Brain pericyte (primary cell): Measurements from ENCODE around the gene ADAM11.

Experiments
- DNase-seq: peaks from one replicate; pipeline ENCODE4 v3.0.0-alpha.2; 2012; ENCODE audit warnings: low read depth, low spot score

ADAM11 gene

DNA sequence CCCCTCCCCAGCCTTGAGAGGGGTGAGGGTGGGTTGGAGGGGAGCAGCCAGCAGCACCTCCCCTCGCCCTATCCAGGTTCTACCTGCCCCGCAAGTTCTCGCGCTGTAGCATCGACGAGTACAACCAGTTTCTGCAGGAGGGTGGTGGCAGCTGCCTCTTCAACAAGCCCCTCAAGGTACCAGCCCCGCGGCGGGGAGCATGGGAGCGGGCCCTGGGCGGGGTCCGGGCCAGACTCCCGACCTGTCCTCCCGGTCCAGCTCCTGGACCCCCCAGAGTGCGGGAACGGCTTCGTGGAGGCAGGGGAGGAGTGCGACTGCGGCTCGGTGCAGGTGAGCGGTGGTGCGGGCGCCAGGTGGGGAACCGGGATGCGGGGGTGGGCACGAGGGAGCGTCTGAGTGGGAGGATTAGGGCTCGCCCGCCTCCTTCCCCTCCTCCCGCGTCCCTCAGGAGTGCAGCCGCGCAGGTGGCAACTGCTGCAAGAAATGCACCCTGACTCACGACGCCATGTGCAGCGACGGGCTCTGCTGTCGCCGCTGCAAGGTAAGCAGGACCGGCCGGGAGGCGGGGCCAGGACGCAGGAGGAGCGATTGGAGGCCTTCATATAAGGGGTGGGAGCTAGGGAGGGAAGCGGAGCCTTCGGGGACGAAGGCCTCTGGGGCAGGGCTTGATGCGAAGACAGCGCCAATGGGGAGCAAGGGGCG is 16.5 kb downstream of the ADAM11 start:
- DNase-seq: peak; percentile 92

DNA sequence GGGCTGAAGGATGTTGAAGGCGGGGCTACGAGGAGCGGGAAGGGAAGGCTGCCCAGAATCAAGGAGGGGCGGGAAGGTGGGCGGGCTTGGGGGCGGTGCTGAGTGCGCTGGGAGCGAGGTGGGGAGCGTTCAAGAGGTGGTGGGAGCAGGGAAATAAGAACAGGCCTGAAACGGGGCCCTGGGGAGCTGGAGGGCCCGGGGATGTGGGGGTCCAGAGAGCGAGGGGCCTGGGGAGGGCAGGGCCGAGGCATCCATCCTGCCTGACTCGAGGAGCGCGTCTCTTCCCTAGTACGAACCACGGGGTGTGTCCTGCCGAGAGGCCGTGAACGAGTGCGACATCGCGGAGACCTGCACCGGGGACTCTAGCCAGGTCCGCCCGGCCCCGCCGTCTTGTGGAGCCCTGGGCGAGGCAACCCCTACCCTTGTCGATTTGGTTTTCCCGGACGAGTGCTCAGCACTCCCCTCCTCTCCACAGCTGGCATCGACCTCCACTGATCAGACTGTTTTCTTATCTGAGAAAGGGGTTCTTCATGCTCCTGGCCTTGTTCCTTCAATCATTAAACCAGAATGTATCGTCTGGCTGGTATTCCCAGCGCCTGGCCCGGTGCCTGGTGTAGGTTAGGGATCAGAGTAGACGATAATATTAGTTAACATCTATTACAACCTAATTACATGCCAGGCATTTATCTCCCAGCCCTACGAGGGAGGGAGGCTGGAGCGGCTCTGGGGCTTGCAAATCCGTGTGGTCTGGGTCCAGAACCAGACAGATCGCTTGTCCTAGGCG is 17.2 kb downstream of the ADAM11 start:
- no peak for DNase-seq

DNA sequence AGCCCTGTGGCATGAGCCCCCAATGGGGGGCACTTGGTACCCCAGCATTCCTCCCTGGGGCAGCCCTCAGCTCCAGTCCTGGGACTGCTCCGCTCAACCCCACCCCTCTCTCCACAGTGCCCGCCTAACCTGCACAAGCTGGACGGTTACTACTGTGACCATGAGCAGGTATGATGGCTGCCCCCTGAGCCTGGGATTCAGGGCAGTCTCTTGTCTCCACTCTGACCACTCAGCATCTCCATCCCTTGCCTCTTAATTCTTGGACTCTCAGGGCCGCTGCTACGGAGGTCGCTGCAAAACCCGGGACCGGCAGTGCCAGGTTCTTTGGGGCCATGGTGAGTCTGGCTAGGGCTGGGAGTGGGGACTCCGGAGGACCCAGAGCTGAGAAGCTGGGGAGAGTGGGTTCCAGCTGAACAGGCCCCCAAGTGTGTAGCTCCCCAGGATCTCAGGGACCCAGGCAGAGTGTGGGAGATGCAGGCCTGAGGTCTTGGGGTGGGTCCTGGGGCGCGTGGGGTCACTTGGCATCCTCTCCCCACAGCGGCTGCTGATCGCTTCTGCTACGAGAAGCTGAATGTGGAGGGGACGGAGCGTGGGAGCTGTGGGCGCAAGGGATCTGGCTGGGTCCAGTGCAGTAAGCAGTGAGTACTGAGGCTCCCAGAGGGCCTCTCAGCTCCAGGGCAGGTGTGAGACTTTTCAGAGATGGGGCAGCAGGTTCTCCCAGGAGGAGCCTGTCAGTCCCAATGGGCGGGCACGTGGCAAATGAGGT is 18.0 kb downstream of the ADAM11 start:
- no peak for DNase-seq

DNA sequence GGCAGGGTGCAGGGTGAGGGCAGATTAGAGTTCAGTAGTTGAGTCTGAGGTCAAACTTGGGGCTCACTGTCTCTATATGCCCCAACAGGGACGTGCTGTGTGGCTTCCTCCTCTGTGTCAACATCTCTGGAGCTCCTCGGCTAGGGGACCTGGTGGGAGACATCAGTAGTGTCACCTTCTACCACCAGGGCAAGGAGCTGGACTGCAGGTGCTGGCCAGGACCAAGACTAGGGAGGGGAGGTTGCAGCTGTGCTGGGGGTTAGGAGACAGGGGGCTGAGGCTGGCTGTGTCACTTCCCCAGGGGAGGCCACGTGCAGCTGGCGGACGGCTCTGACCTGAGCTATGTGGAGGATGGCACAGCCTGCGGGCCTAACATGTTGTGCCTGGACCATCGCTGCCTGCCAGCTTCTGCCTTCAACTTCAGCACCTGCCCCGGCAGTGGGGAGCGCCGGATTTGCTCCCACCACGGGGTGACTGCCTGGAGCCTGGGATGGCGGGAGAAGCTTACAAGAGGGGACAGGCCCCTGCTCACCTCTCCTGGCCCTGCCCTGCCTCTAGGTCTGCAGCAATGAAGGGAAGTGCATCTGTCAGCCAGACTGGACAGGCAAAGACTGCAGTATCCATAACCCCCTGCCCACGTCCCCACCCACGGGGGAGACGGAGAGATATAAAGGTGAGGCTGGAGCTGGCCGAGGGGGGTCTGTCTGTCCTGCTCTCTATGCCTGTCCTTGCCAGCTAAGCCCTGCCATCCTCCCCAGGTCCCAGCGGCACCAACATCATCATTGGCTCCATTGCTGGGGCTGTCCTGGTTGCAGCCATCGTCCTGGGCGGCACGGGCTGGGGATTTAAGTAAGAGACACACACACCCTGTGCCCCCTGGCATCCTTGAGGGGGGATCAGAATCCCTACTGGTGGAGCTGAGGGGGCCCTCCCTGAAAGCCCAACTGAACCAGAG is 18.9 kb downstream of the ADAM11 start:
- DNase-seq: no peak

DNA sequence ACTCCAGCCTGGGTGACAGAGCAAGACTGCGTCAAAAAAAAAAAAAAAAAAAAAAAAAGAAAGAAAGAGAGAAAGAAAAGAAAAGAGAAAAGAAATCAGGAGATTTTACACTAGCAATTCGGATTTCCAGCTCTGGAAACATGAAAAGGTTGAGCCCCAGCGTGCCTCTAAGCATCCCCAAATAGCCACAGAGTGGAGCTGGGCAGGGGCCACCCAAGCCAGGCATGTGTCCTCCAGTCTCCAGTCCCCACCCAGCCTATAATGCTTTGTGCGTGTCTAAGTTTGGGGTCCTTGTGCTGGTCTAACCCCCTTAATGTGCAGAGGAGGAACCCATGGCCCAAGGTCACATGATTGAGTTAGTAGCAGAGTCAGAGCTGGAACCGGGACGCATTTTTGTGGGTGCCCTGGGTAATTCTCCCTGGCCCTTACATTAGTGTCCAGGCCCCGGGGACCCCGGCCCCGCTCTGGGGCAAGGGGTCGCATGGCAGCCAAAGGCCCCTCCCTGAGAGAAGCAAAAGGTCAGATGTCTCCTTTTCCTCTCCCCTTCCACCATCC is 19.9 kb downstream of the ADAM11 start:
- DNase-seq: no peak

DNA sequence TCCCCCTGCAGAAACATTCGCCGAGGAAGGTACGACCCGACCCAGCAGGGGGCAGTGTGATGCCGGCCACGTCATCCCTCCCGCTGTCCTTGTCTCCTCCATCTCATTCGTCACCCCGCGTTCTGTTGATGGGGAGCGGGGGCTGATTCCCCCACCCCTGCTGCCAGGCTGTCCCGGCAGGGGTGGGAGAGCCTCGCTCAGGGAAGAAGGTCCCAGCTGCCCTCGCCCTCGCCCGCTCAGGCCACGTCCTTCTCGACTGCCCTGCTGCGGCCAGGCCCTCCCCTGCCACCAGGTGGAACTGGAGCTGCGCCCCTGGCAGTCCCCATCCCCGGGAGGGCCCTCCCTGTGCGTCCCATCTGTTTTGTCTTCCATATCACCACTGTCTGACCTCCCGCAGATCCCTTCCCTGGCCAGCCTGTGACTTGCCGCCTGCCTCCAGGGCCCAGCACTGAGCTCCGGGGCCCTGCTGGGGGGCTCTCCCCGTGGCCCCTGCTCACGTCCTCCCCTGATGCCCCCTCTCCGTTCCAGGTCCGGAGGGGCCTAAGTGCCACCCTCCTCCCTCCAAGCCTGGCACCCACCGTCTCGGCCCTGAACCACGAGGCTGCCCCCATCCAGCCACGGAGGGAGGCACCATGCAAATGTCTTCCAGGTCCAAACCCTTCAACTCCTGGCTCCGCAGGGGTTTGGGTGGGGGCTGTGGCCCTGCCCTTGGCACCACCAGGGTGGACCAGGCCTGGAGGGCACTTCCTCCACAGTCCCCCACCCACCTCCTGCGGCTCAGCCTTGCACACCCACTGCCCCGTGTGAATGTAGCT is 20.6 kb downstream of the ADAM11 start:
- DNase-seq: peak; percentile 57

DNA sequence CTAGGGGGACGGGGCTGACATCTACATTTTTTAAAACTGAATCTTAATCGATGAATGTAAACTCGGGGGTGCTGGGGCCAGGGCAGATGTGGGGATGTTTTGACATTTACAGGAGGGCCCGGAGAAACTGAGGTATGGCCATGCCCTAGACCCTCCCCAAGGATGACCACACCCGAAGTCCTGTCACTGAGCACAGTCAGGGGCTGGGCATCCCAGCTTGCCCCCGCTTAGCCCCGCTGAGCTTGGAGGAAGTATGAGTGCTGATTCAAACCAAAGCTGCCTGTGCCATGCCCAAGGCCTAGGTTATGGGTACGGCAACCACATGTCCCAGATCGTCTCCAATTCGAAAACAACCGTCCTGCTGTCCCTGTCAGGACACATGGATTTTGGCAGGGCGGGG is 21.4 kb downstream of the ADAM11 start:
- DNase-seq: no peak

DNA sequence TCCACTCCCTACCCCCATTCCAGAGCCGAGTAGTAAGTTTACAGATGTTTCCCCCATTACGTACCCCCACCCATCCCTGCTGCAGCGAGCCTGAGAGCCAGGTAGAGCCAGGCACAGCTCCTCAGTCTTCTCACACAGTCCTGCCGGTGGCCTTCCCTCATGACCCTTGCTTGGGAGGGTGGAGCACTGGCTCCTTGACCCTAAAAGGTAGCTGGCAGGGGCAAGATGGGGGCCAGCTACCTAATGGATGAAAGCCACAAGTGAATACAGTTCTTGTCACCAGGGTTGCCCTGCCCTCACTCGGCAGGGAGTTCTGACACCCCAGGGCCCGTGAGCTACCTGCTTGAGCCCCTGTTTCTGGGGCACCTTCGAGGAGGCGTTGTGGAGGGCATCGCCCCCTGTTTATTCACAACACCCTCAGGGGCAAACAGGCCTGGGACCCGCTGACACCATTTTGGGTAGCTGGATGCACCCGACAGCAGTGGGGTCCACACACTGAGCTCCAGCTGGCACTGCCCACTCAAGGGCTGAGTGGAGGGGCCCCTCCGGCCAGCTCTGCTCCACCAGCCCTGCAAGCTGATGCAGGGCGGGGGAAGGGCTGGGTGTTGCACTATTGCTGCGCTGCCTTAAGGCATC is 22.2 kb downstream of the ADAM11 start:
- no peak for DNase-seq

DNA sequence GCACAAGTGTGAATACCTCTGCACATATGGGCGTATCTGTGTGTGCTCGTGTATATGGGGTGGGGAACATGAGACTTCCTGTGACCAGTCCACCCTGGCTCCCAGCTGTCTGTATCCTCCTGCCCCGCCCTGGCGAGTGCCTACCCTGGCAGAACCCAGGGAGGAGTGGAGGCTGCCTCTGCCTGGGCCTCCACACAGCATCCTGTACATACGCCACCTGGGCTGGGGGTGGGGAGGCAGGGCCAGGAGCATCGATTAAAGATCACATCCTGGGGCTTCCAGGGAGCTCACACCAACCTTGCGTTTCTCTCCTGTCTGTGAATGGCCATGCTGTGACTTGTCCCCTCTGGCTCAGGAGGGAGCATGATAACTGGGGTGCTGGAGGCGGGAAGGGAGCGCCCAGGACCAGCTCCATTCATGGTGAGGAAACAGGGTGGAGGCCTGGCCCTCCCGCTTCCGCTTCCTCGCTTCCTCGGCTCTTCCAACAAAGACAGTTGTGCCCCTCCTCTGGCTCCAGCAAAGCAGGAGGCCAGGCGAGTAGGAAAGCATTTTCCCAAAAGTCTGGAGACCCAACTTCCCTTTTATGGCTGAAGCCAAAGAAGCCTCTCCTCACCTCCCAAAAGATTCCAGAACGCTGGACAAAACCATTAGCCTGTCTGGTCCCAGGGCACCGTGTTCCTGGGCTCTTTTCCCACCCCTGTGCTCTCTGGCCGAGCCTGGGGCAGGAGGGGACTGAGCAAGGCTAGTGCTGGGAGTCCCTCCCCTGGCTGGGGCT is 22.9 kb downstream of the ADAM11 start:
- no peak for DNase-seq

DNA sequence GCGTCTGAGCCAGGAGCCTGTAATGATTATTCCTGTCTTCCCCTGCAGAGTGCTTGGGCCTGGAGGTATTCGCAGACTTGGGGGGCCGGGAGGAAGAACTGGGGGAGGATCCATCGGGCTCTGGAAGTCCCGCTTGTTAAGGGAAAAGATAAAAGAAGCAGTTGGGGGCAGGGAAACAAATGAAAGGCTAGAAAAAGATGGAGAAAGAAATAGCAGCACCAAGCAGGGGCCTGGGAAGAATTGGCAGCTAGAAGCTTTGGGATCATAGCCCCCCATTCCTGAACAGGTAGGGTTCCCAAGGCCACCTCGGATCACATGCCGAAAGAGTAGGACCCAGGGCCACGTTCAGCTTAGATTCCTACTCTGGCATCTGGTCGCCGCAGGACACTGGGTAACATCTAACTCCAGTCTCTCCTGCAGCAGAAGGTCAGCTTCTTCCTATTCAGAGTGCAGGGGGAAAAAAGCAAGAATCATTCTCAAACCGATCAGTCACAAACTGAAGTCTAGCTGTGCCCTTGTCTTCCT is 23.6 kb downstream of the ADAM11 start:
- no peak for DNase-seq

DNA sequence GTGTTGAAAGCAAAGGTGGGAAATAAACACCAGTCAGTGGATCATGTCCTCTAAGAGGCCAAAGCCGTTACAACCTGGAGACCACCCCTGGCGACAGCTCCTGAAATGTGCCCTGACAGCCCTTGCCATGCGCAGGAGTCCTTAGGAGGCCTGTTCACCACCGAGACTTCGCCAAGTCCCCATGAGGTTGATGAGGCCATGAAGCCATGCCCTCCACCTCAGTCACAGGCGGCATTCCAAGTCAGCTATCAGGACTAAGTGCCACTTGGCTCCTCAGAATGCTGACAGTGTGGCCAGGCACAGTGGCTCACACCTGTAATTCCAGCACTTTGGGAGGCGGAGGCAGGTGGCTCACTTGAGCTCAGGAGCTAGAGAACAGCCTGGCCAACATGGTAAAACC is 27.1 kb downstream of the ADAM11 start:
- DNase-seq: no peak

DNA sequence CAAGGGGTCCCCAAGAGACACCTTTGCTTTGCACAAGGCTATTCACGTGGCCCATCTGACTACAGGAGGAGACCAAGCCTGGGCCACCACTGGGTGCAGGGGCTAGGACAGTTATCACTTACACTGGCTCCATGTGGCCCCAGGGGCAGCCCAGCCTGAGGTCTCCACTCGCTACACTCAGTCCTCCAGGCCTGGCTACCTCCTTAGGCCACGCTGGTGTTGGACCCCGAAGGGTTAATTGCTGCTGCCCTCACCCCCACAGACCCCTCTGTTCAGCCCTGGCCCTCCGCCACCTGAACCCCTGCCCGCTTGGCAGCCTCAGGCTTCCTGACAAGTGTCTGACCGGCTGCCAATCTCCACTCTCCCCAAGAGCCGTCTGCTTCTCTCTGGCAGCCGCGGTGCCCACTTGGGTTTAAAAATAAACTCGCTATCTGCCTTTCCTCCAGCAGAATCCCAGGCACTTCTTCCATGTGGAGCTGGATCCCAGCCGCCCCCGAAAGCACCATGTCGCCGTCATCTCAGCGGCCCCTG is 27.8 kb downstream of the ADAM11 start:
- DNase-seq: no peak

DNA sequence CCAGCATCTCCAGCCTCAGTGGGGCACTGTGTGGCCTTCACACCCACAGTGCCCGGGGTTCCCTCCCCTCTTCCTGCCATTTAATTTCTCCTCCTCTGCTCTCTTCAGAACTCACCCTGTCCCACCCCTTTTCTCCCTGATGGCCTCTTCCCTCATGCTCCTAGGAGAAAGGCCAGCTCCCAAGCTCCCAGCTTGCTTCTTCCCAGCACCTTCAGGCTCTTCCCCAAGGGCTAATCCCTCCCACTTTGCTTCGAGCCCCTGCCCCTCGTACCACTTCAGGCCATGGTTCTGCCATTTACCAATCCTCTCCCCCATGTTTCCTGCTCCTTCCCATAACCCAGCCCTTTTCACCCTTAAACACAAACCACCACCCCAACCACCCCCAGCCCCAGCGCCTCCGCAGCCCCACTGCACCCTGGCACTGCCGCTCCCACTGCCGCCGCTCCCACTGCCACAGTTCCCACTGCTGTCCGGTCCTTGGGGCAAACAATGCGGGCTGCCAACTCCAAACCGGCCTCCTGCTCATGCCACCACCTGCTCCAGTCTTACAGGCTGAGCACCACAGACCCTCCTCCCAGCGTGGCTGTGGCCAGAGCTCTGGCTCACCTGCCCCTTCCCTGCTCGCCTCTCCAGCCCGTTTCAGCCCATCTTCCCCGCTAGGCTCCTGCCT is 28.6 kb downstream of the ADAM11 start:
- no peak for DNase-seq

DNA sequence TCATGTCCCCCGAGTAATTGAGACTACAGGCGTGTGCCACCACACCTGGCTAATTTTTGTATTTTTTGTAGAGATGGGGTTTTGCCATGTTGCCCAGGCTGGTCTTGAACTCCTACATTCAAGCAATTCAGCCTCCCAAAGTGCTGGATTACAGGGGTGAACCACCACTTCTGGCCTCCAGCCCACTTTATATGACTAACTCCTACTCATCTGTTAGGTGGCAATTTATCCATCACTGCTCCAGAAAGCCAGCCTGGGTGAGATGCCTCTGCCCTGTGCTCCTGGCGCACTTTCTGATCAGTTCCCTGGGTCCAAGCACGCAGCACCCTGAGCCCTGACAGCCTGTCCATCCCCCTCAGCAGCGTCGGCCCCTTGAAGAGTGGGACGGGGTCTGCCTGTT is 29.4 kb downstream of the ADAM11 start:
- DNase-seq: no peak

DNA sequence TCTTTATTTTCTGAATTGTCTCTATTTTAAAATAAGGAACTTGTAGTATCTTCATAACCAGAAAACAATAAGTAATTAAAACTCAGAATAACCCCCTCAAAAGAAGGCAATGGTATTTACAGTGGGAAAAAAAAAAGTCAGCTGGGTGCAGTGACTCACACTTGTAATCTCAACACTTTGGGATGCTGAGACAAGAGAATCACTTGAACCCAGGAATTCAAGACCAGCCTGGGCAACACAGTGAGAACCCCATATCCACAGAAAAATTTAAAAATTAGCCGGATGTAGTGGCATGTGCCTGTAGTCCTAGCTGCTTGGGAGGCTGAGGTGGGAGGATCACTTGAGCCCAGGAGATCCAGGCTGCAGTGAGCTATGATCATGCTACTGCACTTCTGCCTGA is 33.5 kb downstream of the ADAM11 start:
- DNase-seq: no peak

DNA sequence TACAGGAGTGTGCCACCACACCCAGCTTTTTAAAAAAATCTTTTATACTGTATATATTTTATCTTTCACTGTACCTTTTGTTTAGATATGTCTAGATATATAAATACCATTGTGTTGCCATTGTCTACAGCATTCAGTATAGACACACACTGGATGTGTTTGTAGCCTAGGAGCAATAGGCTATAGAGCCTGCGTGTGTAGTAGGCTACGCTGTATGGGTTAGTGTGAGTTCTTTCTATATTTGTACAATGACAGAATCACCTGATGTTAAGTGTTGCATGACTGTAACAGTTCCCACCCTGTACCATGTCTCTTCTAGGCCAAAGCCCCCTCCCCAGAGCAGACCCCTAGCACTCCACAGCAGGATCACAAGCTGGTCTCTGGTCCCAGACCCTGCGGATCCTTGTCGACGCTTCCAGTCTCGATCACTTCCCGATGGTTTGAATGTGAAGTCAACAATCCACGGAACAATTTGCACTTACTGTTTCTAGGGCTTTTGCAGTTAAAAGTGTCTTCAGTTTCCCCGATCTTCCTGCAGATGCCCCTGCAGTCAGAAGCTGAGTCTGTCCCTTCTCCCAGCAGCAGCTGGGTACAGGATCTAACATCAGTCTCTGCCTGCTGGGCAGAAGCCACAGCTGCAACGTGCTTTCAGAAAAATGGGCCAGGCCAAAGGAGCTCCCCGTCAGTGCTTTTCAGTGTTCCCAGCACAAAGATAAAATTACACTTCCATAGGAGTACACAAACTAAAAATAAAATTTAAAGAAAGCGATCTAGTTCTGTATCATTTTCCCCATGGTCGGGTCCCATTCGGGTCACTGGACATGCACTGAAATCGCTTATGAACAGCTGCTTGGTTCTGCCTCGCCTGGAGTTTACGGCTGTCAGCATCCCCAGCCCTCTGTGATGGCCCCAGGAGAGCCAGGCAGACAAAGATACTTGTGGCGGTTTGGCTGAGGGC is 35.4 kb downstream of the ADAM11 start:
- no peak for DNase-seq
